Stimulated activated CD4-positive, alpha-beta T cell treated with anti-CD3 and anti-CD28 coated beads, Interleukin-1b, Interleukin-23, amount 100 ng/mL, for 48 hours (primary cell): Measurements from ENCODE around the gene CHD9.
"Not testable (repeated sequence)": the region's sequence is repeated elsewhere in the genome, so short reads cannot be mapped to it uniquely, and the experiment has no call there.

Source experiments
- DNase-seq: peaks from one replicate; pipeline ENCODE4 v3.0.0-alpha.2; 2020

Gene CHD9

DNA sequence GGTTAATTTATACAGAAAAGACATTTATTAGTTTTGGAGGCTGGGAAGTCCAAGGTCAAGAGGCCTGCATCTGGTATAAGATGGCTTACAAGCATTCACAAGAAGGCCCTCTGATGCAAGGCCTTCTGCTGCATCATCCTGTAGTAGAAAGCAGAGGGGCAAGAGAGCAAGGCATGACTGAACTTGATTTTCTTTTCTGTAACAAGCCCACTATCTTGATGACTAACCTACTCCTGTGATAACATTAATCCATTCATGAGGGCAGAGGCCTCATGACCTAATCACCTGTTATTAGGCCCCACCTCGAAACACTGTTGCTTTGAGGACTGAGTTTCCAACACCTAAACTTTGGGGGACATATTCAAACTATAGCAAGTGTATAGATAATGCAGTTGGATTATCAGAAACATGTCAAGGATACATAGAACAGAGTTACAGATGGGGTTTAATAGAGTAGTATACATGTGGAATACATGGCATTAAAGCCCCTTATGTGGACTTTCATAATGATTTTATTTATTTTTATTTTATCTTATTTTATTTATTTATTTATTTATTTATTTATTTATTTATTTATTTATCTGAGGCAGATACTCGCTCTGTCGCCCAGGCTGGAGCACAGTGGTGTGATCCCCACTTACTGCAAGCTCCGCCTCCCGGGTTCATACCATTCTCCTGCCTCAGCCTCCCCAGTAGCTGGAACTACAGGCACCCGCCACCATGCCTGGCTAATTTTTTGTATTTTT, 88.2 kb downstream of the CHD9 start:
- no peak for DNase-seq

- DNase-seq, result no peak
These were observed 92.8 kb downstream of the CHD9 start for GRCh38 chr16:53147500-53148065.

GRCh38 chr16:53150769-53151168, 96.0 kb downstream of the CHD9 start:
- no peak for DNase-seq

DNA sequence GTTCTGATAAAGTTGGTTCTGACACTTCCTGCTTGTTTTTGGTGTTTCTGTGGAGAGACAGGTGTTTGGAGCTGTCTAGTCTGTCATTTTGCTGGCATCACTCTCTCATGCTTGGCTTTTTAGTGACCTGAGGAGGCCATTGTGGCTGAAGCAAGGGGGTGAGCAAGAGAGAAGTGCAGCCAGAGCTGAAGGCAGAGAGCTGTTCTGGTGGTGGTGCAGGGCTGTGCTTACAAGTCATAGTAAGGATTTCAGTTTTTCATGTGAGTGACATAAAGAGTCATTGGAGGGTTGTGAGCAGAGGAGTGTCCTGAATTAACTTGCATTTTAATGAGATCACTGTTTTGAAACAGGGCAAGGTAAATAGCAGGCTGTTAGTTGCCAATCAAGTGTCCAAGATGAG, 97.5 kb downstream of the CHD9 start:
- DNase-seq, result no peak

DNA sequence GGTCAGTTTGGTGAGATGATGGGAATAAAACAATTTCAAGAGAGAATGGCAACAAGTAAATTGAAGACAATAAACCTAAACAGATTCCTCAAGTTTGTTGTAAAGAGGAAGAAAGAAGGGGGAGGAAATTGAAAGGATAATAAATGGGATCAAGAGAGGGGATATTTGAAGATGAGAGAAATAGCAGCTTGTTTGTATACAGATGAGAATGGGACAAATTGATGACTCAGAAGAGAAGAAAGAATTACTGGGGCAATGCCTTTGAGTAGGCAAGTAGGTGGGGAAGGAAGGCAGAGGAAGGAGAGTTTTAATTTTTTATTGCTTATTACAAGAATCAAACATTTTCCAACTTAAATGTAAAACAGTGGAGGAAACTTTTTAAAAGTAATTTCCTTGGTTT, 98.3 kb downstream of the CHD9 start:
- DNase-seq, result no peak

- no peak for DNase-seq
These were observed 99.7 kb downstream of the CHD9 start for GRCh38 chr16:53154513-53154912.

- DNase-seq, result no peak
These were observed 101.7 kb downstream of the CHD9 start for GRCh38 chr16:53156516-53156915.

GRCh38 chr16:53159781-53160436, 105.1 kb downstream of the CHD9 start:
- no peak for DNase-seq

DNA sequence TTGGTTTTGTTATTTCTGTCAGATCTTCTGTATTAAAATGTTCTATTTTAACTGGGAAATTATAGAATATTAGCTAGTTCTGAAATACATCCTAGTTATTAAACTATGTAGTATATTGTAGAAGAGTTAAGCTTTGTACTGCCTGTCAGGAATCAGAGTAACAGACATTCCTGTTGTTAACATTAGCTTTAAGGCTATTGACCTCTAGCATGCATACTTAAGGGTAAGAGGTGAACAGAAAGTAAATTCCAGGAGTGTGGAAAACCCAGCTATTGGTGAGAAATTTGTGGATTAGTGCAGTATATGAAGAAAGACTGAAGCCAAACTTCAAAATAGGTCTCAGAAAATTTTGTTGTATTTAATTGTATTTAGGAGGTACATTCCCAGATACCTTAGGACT, 111.3 kb downstream of the CHD9 start:
- DNase-seq, result no peak

DNA sequence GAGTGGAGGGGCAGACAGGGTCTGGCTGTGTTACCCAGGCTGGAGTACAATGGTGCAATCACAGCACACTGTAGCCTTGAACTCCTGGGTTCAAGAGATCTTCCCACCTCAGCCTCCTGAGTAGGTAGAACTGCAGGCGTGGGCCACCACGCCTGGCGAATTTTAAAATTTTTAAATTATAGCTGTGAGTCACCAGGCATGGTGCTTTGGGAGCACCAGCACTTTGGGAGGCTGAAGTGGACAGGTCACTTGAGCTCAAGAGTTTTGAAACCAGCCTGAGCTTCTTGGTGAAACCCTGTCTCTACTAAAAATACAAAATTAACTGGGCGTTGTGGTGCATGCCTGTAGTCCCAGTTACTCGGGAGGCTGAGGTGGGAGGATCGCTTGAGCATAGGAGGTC, 114.0 kb downstream of the CHD9 start:
- DNase-seq, result no peak

DNA sequence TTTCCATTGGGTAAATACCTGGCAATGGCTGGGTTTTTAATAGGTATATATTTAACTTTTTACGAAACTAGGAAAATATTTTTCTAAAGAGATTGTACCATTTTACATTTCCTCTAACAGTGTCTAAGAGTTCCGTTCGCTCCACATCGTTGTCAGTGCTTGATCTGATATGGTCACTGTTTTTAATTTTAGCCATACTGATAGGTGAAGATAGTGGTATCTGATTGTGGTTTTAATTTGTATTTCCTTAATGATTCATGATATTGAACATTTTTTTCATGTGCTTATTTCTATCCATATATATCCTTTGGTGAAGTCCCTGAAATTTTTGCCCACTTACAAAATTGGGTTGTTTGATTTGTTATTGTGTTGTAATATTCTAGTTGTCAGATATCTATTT, 117.7 kb downstream of the CHD9 start:
- no peak for DNase-seq

DNA sequence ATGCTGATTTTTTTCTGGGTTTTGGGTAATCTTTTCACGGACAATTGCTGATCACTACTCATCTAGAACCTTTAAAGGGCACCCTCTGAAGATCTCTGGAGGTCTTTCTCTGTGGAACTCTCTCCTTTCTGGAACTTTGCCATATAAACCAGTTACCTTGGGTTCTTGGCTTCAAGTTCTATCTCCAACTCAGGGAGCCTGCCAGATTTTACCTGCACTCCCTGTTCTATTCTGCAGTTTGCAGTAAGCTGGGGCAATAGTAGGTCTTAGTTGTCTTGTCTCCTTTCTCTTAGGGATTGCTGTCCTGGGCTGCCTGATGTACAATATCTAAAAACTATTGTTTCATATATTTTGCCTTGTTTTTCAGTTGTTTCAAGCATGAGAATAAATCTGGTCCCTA, 120.3 kb downstream of the CHD9 start:
- no peak for DNase-seq

DNA sequence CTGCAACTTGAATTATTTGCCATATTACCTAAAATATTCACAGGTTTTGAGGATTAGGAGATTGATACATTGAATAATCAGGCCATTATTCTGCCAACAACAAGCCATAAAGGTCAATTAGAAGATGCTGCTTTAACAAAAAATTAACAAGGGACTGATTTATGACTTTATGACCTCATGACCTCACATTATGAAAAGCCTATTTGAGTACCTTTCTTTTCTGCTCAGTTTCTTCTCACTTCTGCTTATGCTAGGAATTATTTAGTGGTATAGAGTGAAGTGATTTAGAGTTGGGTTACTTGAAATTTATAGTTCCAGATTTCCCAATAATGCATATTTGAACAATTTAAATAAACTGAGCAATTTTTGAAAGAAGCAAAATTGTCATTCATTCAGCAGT, 121.6 kb downstream of the CHD9 start:
- DNase-seq, result no peak

- no peak for DNase-seq
These were observed 128.7 kb downstream of the CHD9 start for GRCh38 chr16:53183442-53183841.

DNA sequence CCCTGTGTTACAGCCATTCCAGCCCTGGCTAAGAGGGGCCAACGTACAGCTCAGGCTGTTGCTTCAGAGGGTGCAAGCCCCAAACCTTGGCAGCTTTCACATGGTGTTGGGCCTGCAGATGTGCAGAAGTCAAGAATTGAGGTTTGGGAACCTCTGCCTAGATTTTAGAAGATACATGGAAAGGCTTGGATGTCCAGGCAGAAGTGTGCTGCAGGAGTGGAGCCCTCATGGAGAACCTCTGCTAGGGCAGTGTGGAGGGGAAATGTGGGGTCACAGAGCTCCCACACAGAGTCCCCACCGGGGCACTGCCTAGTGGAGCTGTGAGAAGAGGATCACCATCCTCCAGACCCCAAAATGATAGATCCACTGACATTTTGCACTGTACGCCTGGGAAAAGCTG, 130.9 kb downstream of the CHD9 start:
- DNase-seq, result not testable (repeated sequence)

DNA sequence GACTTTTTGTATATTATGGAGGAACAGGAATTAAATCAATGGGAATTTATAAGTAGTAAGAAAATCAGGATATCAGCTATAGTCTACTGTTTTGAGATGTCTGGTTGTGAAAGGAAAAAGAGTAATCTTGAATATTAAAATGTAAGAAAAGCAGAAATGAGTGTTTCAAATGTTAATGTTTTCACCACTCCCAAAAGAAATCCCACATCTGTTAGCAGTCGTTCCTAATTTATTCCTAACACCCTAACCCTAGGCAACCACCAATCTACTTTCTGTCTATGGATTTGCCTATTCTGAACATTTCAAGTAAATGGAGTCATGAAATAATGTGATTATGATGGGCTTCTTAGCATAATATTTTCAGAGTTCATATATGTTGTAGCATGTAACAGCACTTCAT, 133.0 kb downstream of the CHD9 start:
- no peak for DNase-seq

DNA sequence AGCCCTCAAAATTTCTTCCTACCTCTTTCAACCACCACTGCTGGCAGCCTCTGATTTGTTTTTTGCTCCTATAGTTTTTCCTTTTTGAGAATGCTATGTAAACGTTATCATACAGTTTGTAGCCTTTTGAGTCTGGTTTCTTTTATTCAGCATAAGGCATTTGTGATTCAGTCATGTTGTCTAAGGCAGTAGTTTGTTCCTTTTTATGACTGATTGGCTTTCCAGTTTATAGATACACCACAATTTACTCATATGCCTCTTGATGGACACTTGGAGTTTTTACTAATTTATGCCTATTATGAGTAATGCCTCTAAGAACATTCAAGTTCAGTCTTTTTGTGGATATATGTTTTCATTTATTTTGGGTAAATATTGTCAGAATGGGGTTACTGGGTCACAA, 136.6 kb downstream of the CHD9 start:
- no peak for DNase-seq

GRCh38 chr16:53198933-53199332, 144.1 kb downstream of the CHD9 start:
- DNase-seq, result no peak

DNA sequence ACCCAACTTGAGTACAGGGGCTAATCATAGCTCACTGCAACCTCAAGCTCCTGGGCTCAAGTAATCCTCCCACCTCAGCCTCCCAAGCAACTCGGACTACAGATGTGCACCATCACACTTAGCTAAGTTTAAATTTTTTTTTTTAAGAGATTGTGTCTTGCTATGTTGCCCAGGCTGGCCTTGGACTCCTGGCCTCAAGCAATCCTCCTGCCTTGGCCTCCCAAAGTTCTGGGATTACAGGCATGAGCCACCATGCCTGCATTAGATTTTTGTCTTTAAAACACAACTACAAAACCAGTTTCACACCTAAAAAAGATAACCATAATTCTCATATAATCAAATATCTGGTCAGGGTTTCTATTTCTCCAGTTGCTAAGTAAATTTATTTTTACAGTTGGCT, 147.1 kb downstream of the CHD9 start:
- no peak for DNase-seq

GRCh38 chr16:53202398-53202797, 147.6 kb downstream of the CHD9 start:
- no peak for DNase-seq

GRCh38 chr16:53207810-53208752, 153.3 kb downstream of the CHD9 start:
- no peak for DNase-seq

- no peak for DNase-seq
These were observed 154.6 kb downstream of the CHD9 start for GRCh38 chr16:53209429-53209828.

- no peak for DNase-seq
These were observed 155.1 kb downstream of the CHD9 start for GRCh38 chr16:53209877-53210276.
